OCI-LY1 (cell line): ENCODE measurements around the gene SNRPB2.

ENCODE experiments used
- H2AFZ ChIP-seq: fragments of 200-600 bp; sonication (generic), shearing (Covaris generic); 2 replicates; pipeline ENCODE4 v1.6.0; 2014; ENCODE audit warnings: antibody characterized with exemption, mild to moderate bottlenecking, low read length
- H3F3A ChIP-seq: fragments of 200-600 bp; sonication (generic), shearing (Covaris generic); 2 replicates; pipeline ENCODE4 v1.6.0; 2014; ENCODE audit warnings: mild to moderate bottlenecking, antibody characterized with exemption, low read length, moderate library complexity; ENCODE audit not compliant: insufficient read depth
- H3K27ac ChIP-seq: fragments of 200-600 bp; sonication (generic); 2 replicates; pipeline ENCODE4 v1.5.1; 2014; ENCODE audit warnings: low read length, mixed run types, mild to moderate bottlenecking, low read depth; ENCODE audit not compliant: poor library complexity, severe bottlenecking
- H3K27me3 ChIP-seq: fragments of 200-600 bp; sonication (generic); 2 replicates; pipeline ENCODE4 v1.6.0; 2014; ENCODE audit warnings: antibody characterized with exemption, mild to moderate bottlenecking, low read length, moderate library complexity; ENCODE audit not compliant: insufficient read depth
- H3K36me3 ChIP-seq: fragments of 200-600 bp; sonication (generic); 2 replicates; pipeline ENCODE4 v1.6.1; 2014; ENCODE audit warnings: mild to moderate bottlenecking, antibody characterized with exemption, low read length, moderate library complexity, mixed read lengths; ENCODE audit not compliant: insufficient read depth
- H3K4me1 ChIP-seq: fragments of 200-600 bp; sonication (generic); 2 replicates; pipeline ENCODE4 v1.5.1; 2014; ENCODE audit warnings: mild to moderate bottlenecking, low read length, moderate library complexity; ENCODE audit not compliant: insufficient read depth, severe bottlenecking
- H3K4me2 ChIP-seq: fragments of 200-600 bp; sonication (generic), shearing (Covaris generic); 2 replicates; pipeline ENCODE4 v1.6.1; 2014; ENCODE audit warnings: low read length
- H3K4me3 ChIP-seq: fragments of 200-600 bp; sonication (generic); 2 replicates; pipeline ENCODE4 v1.5.1; 2014; ENCODE audit warnings: low read length, low read depth, mild to moderate bottlenecking, mixed read lengths; ENCODE audit not compliant: poor library complexity, severe bottlenecking
- H3K79me2 ChIP-seq: fragments of 200-600 bp; shearing (Covaris generic); 2 replicates; pipeline ENCODE4 v1.6.1; 2016; ENCODE audit warnings: mixed run types, low read length, mixed read lengths; ENCODE audit not compliant: insufficient read depth
- H3K9ac ChIP-seq: fragments of 200-600 bp; sonication (generic), shearing (Covaris generic); 2 replicates; pipeline ENCODE4 v1.6.1; 2014; ENCODE audit warnings: mild to moderate bottlenecking, low read length, mixed read lengths
- H3K9me2 ChIP-seq: fragments of 200-600 bp; sonication (generic), shearing (Covaris generic); 2 replicates; pipeline ENCODE4 v1.6.1; 2014; ENCODE audit warnings: low read depth, mild to moderate bottlenecking, low read length, mixed read lengths
- H3K9me3 ChIP-seq: fragments of 200-600 bp; shearing (Covaris generic); 2 replicates; pipeline ENCODE4 v1.6.1; 2014; ENCODE audit warnings: low read length, mixed read lengths
- H4K20me1 ChIP-seq: fragments of 200-600 bp; sonication (generic), shearing (Covaris generic); 2 replicates; pipeline ENCODE4 v1.6.0; 2016; ENCODE audit warnings: mild to moderate bottlenecking, low read length; ENCODE audit not compliant: insufficient read depth
- EZH2 ChIP-seq: fragments of 200-600 bp; sonication (generic), shearing (Covaris generic); IDR thresholded peaks from 2 replicates; pipeline ENCODE4 v1.8.0; 2017; ENCODE audit warnings: borderline replicate concordance, mixed run types, mild to moderate bottlenecking, antibody characterized with exemption, low read length, moderate library complexity, mixed read lengths
- TF ChIP-seq, protein P1 (sequence below): fragments of 200-600 bp; sonication (generic), shearing (Covaris generic); IDR thresholded peaks from 2 replicates; pipeline ENCODE4 v1.5.1; 2017; ENCODE audit warnings: mild to moderate bottlenecking, antibody characterized with exemption, low read length, moderate library complexity, mixed read lengths

The SNRPB2 gene

DNA sequence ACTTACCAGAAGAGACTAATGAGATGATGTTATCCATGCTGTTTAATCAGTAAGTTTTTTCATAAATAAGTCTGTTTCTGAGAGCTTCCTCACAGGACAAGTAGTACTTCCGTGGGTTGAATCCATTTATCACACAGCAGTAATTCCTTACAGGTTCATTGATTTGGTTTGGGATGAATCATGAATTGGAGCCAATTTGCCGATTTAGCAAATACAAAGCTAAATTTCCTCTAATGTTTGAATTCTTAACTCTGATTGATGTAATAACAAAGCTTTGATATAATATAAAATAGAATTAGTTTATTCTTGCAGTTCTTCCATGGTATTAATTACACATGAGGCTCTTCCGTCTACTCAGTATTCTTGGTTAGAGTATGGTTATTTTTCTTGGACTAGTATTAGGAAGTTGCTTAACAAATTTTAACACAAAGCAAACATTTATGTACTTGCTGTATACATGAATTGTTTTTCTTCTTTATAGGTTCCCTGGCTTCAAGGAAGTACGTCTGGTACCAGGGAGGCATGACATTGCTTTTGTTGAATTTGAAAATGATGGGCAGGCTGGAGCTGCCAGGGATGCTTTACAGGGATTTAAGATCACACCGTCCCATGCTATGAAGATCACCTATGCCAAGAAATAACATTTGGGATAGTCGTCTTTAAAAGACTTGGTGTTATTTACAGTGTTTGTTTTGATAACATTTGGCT lies 10.7 kb downstream of the SNRPB2 start:
- no peak overlapping the region for H3K9ac ChIP-seq
- H3K79me2 ChIP-seq, result no peaks in the 10 kb centered on the region
- H2AFZ ChIP-seq, result no peak overlapping the region
- H3K4me1 ChIP-seq, result no peaks in the 10 kb centered on the region
- no peaks in the 10 kb centered on the region for H4K20me1 ChIP-seq
- no peaks in the 10 kb centered on the region for H3K9me3 ChIP-seq
- H3K36me3 ChIP-seq, result peaks cover 61% of the 10 kb centered on the region
- H3K9me2 ChIP-seq, result no peaks in the 10 kb centered on the region
- TF ChIP-seq, protein P1, sequence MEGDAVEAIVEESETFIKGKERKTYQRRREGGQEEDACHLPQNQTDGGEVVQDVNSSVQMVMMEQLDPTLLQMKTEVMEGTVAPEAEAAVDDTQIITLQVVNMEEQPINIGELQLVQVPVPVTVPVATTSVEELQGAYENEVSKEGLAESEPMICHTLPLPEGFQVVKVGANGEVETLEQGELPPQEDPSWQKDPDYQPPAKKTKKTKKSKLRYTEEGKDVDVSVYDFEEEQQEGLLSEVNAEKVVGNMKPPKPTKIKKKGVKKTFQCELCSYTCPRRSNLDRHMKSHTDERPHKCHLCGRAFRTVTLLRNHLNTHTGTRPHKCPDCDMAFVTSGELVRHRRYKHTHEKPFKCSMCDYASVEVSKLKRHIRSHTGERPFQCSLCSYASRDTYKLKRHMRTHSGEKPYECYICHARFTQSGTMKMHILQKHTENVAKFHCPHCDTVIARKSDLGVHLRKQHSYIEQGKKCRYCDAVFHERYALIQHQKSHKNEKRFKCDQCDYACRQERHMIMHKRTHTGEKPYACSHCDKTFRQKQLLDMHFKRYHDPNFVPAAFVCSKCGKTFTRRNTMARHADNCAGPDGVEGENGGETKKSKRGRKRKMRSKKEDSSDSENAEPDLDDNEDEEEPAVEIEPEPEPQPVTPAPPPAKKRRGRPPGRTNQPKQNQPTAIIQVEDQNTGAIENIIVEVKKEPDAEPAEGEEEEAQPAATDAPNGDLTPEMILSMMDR, result no peak
- TF ChIP-seq EZH2, result no peak
- no peak overlapping the region for H3K27ac ChIP-seq
- H3F3A ChIP-seq, result no peaks in the 10 kb centered on the region
- H3K4me3 ChIP-seq, result no peak overlapping the region
- no peaks in the 10 kb centered on the region for H3K27me3 ChIP-seq
- H3K4me2 ChIP-seq, result no peak overlapping the region

DNA sequence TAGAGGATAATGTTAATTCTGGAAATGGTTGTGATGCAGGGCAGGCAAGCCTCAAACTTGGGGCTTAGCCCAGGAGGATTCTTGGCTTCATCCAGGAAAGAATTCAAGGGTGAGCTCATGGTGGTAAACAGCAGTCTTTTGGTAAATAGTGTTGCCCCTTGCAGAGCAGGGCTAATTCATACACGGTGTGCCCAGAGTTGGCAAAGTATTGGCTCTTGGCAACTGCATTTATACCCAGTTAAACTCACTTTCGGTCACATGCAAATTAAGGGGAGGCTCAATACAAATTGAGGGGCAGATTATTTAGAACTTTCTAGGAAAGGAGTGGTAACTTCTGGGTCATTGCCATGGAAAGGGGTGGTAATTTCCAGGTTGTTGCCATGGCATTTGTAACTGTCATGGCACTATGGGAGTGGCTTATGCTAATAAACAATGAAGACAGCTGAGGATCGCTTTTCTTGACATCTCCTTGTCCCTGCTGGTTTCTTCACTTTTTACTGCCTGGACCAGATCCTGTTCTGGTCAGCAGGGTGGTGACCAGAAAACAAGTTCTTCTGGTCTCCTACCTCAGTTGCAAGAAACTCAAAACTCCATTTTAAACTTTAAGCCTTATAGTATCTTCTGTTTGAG lies 14.5 kb downstream of the SNRPB2 start:
- no peaks in the 10 kb centered on the region for H3K9me3 ChIP-seq
- no peak overlapping the region for H3K4me3 ChIP-seq
- no peak overlapping the region for H3K4me2 ChIP-seq

DNA sequence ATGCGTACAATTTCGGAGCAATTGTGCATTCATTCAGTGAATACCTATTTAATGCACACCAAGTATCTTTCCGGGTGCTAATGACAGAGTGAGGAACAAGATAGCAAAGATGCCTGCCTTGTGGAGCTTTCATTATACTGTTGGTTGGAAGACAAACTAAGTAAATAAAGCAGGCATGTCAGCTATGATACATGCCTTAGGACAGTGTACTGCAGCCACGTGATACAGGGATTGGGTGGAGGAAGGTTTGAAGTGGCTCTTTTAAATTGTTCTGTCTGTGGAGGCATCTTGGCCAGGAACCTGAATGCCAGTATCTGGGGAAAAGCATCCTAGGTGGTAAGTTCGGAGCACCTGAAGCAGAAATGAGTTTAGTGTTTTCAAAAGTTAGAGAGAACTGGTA lies 15.4 kb downstream of the SNRPB2 start:
- H3K27me3 ChIP-seq, result no peaks in the 10 kb centered on the region
- H3F3A ChIP-seq, result no peaks in the 10 kb centered on the region
- H4K20me1 ChIP-seq, result no peaks in the 10 kb centered on the region
- no peaks in the 10 kb centered on the region for H3K9me2 ChIP-seq
- H3K4me2 ChIP-seq, result no peak overlapping the region
- H3K4me1 ChIP-seq, result no peaks in the 10 kb centered on the region
- H2AFZ ChIP-seq, result no peak overlapping the region
- H3K36me3 ChIP-seq, result peaks cover 23% of the 10 kb centered on the region
- H3K9ac ChIP-seq, result no peak overlapping the region
- no peak for TF ChIP-seq EZH2
- TF ChIP-seq, protein P1, result no peak
- no peaks in the 10 kb centered on the region for H3K79me2 ChIP-seq
- H3K27ac ChIP-seq, result no peak overlapping the region
- no peaks in the 10 kb centered on the region for H3K9me3 ChIP-seq
- H3K4me3 ChIP-seq, result no peak overlapping the region

More for the DNA sequence above, 14.5 kb downstream of the SNRPB2 start:
- Histone ChIP-seq H3K79me2 (no peaks in the 10 kb centered on the region), H3K9me2 (no peaks in the 10 kb centered on the region), H3K27ac (no peak overlapping the region), H3K27me3 (no peaks in the 10 kb centered on the region), H3K4me1 (no peaks in the 10 kb centered on the region), H3K9ac (no peak overlapping the region), H3F3A (no peaks in the 10 kb centered on the region), H3K36me3 (peaks cover 32% of the 10 kb centered on the region), H2AFZ (no peak overlapping the region), H4K20me1 (no peaks in the 10 kb centered on the region)
- TF ChIP-seq, protein P1, result no peak
- no peak for TF ChIP-seq EZH2
